MM.1S (cell line): ENCODE measurements around the gene PGF.
A peak's percentile ranks its signal among the peaks of the same experiment; 100 is the strongest.

ENCODE experiments used
- DNase-seq: peaks from one replicate; pipeline ENCODE4 v3.0.0-alpha.2; 2015
- H2AFZ ChIP-seq: fragments of 300-600 bp; sonication (generic); 2 replicates; pipeline ENCODE4 v1.6.0; 2016; ENCODE audit warnings: antibody characterized with exemption, low read length
- H3F3A ChIP-seq: fragments of 300-600 bp; sonication (generic); 2 replicates; pipeline ENCODE4 v1.6.1; 2016; ENCODE audit warnings: mild to moderate bottlenecking, antibody characterized with exemption, low read length, moderate library complexity, mixed read lengths; ENCODE audit not compliant: insufficient read depth
- H3K27ac ChIP-seq: fragments of 300-600 bp; sonication (generic); 2 replicates; pipeline ENCODE4 v1.5.1; 2016; ENCODE audit warnings: mild to moderate bottlenecking, low read length
- H3K27me3 ChIP-seq: fragments of 300-600 bp; sonication (generic); replicated peaks from 2 replicates; pipeline ENCODE4 v1.6.0; 2016; ENCODE audit warnings: low read length; ENCODE audit not compliant: insufficient read depth
- H3K36me3 ChIP-seq: fragments of 300-600 bp; sonication (generic); replicated peaks from 2 replicates; pipeline ENCODE4 v1.6.1; 2016; ENCODE audit warnings: mild to moderate bottlenecking, low read length, mixed read lengths; ENCODE audit not compliant: insufficient read depth
- H3K4me1 ChIP-seq: fragments of 300-600 bp; sonication (generic); 2 replicates; pipeline ENCODE4 v1.6.1; 2016; ENCODE audit warnings: low read length, mixed read lengths
- H3K4me2 ChIP-seq: fragments of 300-600 bp; sonication (generic); 2 replicates; pipeline ENCODE4 v1.6.0; 2016; ENCODE audit warnings: low read depth, low read length
- H3K4me3 ChIP-seq: fragments of 300-600 bp; sonication (generic); 2 replicates; pipeline ENCODE4 v1.5.1; 2016; ENCODE audit warnings: low read length, mixed read lengths
- H3K79me2 ChIP-seq: fragments of 300-600 bp; sonication (generic); 2 replicates; pipeline ENCODE4 v1.6.1; 2016; ENCODE audit warnings: mixed run types, low read length, mixed read lengths
- H3K9ac ChIP-seq: fragments of 300-600 bp; sonication (generic); 2 replicates; pipeline ENCODE4 v1.6.1; 2016; ENCODE audit warnings: low read length, mixed read lengths
- H3K9me2 ChIP-seq: fragments of 300-600 bp; sonication (generic); replicated peaks from 2 replicates; pipeline ENCODE4 v1.6.1; 2016; ENCODE audit warnings: mild to moderate bottlenecking, low read length, mixed read lengths; ENCODE audit not compliant: insufficient read depth
- H3K9me3 ChIP-seq: fragments of 300-600 bp; sonication (generic); replicated peaks from 2 replicates; pipeline ENCODE4 v1.6.1; 2016; ENCODE audit warnings: mild to moderate bottlenecking, low read length, mixed read lengths; ENCODE audit not compliant: insufficient read depth
- H4K20me1 ChIP-seq: fragments of 300-600 bp; sonication (generic); 2 replicates; pipeline ENCODE4 v1.6.1; 2016; ENCODE audit warnings: mild to moderate bottlenecking, low read length, moderate library complexity, mixed read lengths; ENCODE audit not compliant: insufficient read depth
- EZH2 ChIP-seq: fragments of 300-600 bp; sonication (generic); optimal IDR thresholded peaks from 2 replicates; pipeline ENCODE3; 2017; ENCODE audit warnings: low read depth, mild to moderate bottlenecking, antibody characterized with exemption, low read length, mixed read lengths
- EZH2phosphoT487 ChIP-seq: fragments of 300-600 bp; sonication (generic); IDR thresholded peaks from 2 replicates; pipeline ENCODE4 v1.6.1; 2018; ENCODE audit warnings: antibody characterized with exemption, low read length
- TF ChIP-seq, protein P1 (sequence below): fragments of 300-600 bp; sonication (generic); IDR thresholded peaks from 2 replicates; pipeline ENCODE4 v1.5.1; 2016; ENCODE audit warnings: antibody characterized with exemption, low read length, mixed read lengths

The PGF gene

DNA sequence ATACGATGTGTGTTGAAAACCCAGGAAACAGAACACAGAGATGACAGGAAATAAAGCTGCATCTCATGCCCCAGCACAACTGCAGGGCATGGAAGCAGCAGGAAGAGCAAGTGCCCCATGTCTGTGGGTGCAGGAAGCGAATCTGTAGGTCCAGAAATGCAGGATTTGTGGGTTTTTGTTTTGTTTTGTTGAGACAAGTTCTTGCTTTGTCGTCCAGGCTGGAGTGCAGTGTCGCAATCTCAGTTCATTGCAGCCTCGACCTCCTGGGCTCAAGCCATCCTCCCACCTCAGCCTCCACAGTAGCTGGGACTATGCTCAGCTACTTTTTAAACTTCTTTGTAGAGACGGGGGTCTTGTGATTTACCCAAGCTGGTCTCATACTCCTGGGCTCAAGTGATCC is 26.2 kb downstream of the PGF start:
- TF ChIP-seq EZH2 (no peak), EZH2phosphoT487 (no peak)
- H3K9me2 ChIP-seq, result no peaks in the 10 kb centered on the region
- H4K20me1 ChIP-seq, result no peaks in the 10 kb centered on the region
- no peak overlapping the region for H3K4me2 ChIP-seq
- no peak overlapping the region for H2AFZ ChIP-seq
- no peaks in the 10 kb centered on the region for H3K4me1 ChIP-seq
- no peak overlapping the region for H3K27ac ChIP-seq
- H3K9ac ChIP-seq, result no peak overlapping the region
- H3K27me3 ChIP-seq, result no peaks in the 10 kb centered on the region
- H3K4me3 ChIP-seq, result no peak overlapping the region
- H3F3A ChIP-seq, result no peaks in the 10 kb centered on the region
- no peaks in the 10 kb centered on the region for H3K79me2 ChIP-seq
- H3K36me3 ChIP-seq, result no peaks in the 10 kb centered on the region
- H3K9me3 ChIP-seq, result no peaks in the 10 kb centered on the region
- DNase-seq, result no peak

DNA sequence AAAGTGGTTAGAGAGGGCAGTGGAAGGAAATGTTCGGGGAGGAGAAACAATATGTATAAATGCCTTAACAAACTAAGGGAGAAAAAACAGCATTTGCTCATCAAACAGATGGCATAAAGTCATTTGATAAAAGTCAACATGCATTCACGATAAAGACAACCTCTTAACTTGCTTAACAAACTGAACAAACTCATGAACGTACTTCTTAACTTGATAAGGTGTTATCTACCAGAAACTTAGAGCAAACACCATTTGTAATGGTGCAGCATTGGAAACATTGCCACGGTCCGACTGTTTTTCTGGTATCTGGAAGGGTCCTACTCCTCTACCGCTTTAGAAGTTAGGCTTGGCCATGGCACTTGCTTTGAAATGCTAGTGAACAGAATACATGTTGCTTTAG is 28.2 kb downstream of the PGF start:
- Histone ChIP-seq H3K79me2 (no peaks in the 10 kb centered on the region), H3K36me3 (no peaks in the 10 kb centered on the region), H3K9ac (no peak overlapping the region), H3K27me3 (no peaks in the 10 kb centered on the region), H3K9me3 (no peaks in the 10 kb centered on the region), H3K4me3 (no peak overlapping the region), H3F3A (no peaks in the 10 kb centered on the region), H2AFZ (no peak overlapping the region), H4K20me1 (no peaks in the 10 kb centered on the region), H3K4me1 (no peaks in the 10 kb centered on the region), H3K4me2 (no peak overlapping the region), H3K9me2 (no peaks in the 10 kb centered on the region), H3K27ac (no peak overlapping the region)
- TF ChIP-seq EZH2phosphoT487 (no peak), EZH2 (no peak)
- TF ChIP-seq, protein P1, sequence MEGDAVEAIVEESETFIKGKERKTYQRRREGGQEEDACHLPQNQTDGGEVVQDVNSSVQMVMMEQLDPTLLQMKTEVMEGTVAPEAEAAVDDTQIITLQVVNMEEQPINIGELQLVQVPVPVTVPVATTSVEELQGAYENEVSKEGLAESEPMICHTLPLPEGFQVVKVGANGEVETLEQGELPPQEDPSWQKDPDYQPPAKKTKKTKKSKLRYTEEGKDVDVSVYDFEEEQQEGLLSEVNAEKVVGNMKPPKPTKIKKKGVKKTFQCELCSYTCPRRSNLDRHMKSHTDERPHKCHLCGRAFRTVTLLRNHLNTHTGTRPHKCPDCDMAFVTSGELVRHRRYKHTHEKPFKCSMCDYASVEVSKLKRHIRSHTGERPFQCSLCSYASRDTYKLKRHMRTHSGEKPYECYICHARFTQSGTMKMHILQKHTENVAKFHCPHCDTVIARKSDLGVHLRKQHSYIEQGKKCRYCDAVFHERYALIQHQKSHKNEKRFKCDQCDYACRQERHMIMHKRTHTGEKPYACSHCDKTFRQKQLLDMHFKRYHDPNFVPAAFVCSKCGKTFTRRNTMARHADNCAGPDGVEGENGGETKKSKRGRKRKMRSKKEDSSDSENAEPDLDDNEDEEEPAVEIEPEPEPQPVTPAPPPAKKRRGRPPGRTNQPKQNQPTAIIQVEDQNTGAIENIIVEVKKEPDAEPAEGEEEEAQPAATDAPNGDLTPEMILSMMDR, result no peak
- DNase-seq, result no peak

DNA sequence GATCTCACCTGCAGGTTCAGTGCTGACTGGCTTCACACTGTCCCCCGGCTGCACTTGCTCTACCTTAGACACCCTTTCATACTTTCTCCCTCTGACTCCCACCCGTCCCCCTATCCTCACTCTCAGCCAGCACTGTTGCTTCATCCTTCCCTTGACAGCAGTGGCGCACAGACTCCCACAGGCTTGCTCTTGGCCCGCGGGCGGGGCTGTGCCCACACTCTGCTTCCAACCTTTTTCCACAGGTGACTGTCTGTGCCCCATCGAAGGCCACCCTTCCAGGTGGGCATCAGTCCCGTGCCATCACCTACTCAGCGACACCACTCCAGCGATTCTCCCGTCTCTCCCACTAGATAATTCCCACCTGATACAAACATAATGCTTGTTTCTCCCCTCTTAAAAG is 31.3 kb downstream of the PGF start:
- Histone ChIP-seq H3K4me3 (no peak overlapping the region), H3K9ac (no peak overlapping the region), H3K4me2 (no peak overlapping the region), H4K20me1 (no peaks in the 10 kb centered on the region), H3K27ac (no peak overlapping the region), H3K4me1 (no peaks in the 10 kb centered on the region), H3K9me3 (no peaks in the 10 kb centered on the region), H3K36me3 (no peaks in the 10 kb centered on the region), H3F3A (no peaks in the 10 kb centered on the region), H3K9me2 (no peaks in the 10 kb centered on the region), H3K79me2 (no peaks in the 10 kb centered on the region), H3K27me3 (no peaks in the 10 kb centered on the region), H2AFZ (no peak overlapping the region)
- DNase-seq, result no peak
- no peak for TF ChIP-seq EZH2phosphoT487
- TF ChIP-seq EZH2, result no peak
- TF ChIP-seq, protein P1, result no peak

DNA sequence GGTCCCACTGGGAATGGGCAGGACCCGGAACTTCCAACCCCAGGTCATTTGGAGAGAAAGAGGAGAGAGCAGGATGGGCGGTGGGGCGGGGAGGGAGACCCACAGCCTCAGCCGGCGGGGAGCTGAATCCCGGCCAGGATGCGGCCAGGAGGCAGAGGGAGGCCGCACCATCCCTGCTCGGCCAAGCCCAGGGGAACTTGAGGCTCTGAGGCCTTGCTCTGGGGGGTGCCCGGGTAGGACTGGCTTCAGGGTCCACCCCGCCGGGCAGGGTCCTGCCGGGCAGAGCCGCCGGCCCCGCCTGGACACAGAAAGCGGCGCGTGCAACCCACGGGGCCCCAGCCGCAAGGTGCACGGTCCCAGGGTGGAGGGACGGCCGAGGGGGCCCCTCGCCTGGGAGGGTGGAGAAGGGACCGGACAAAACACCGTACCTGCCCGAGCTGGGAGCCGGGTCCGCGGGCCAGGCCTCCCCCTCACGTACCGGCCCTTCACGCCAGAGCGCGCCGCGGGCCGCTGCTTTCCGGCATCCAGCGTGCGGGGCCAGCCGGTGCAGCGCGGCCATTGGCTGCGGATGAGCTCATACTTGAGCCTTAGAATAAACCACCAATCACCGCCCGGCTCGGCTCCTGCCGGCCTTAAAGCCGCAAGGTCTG is 32.5 kb downstream of the PGF start, which contains the start of gene RPS6KL1:
Gene RPS6KL1, minus strand, starts transcription at position 509 of the 650 bp plus-strand sequence. CDS start 1,719 bp downstream, outside the sequence.
- Histone ChIP-seq H3K4me3 (peak within 1 kb of the TSS; percentile 74), H3K27me3 (no peaks in the 10 kb centered on the region), H4K20me1 (no peaks in the 10 kb centered on the region), H3K9me2 (no peaks in the 10 kb centered on the region), H3K4me1 (no peaks in the 10 kb centered on the region), H3K9me3 (no peaks in the 10 kb centered on the region), H3K27ac (no peak within 1 kb of the TSS), H3F3A (no peaks in the 10 kb centered on the region), H3K9ac (peak within 1 kb of the TSS; percentile 72), H2AFZ (peak within 1 kb of the TSS; percentile 80), H3K79me2 (no peaks in the 10 kb centered on the region), H3K4me2 (peak within 1 kb of the TSS; percentile 70), H3K36me3 (no peaks in the 10 kb centered on the region)
- peak; percentile 76 for DNase-seq
- TF ChIP-seq EZH2 (no peak), EZH2phosphoT487 (no peak)
- TF ChIP-seq, protein P1, result no peak
